ENCODE data around the gene NR2F1-AS1. TPM values are rescaled to one million over a fixed set of nuclear protein-coding genes. Genes with fewer than 3 reads are reported as not detected.

NR2F1-AS1 gene
- total RNA-seq, 1 experiment from 2014 or later, result 24.1 TPM

- H3K4me3 ChIP-seq (ENCODE audit: low read length), result peak within 1 kb of the TSS; percentile 86
- CTCF ChIA-PET, result interaction anchor here (0.6 to 1.9 kb wide), 11 partner anchors 15 to 1706 kb away, joined by 3 to 15 read pairs (median 4); no protein-coding TSS in a partner anchor
- H3K4me2 ChIP-seq (ENCODE audit: low read length), result peak within 1 kb of the TSS; percentile 91
- peak within 1 kb of the TSS; percentile 67 for H2AFZ ChIP-seq (ENCODE audit: low read length)
- peaks cover 74% of the 10 kb centered on the region for H3K79me2 ChIP-seq (ENCODE audit: low read length)
- intact Hi-C loops (cut with micrococcal nuclease), result loop anchor here (1.0 to 10.0 kb wide), 14 partner anchors 24 to 1030 kb away; no protein-coding TSS in a partner anchor
- peak within 1 kb of the TSS; percentile 89 for H3K9ac ChIP-seq (ENCODE audit: low read length)
- H3K9me2 ChIP-seq (replicated peaks; ENCODE audit: low read length), result no peaks in the 10 kb centered on the region
- H3K27ac ChIP-seq (ENCODE audit: low read length), result peak within 1 kb of the TSS; percentile 70
- H3K4me1 ChIP-seq (ENCODE audit: insufficient read depth, low read length), result peaks cover 20% of the 10 kb centered on the region
- H3F3A ChIP-seq (ENCODE audit: low read length, unreplicated experiment), result no peaks in the 10 kb centered on the region
- ATAC-seq (peak; percentile 50), DNase-seq (peak; percentile 98)
- POLR2A ChIA-PET (ENCODE audit: unreplicated experiment), result interaction anchor here (0.6 to 1.0 kb wide), 10 partner anchors 19 to 894 kb away, joined by 3 to 10 read pairs (median 4); no protein-coding TSS in a partner anchor
- peaks cover 17% of the 10 kb centered on the region for H4K20me1 ChIP-seq (ENCODE audit: low read length)
- H3K36me3 ChIP-seq (ENCODE audit: low read depth, low read length), result peaks cover 7% of the 10 kb centered on the region
- no peak for TF ChIP-seq EZH2 (IDR thresholded peaks at IDR 0.05; ENCODE audit: low read length, unreplicated experiment)
- TF ChIP-seq EZH2phosphoT487 (IDR thresholded peaks at IDR 0.05; ENCODE audit: borderline replicate concordance, low read length), result no peak
- no peak for TF ChIP-seq CTCF (conservative IDR thresholded peaks at IDR 0.05; ENCODE audit: low read depth, low read length)
- H3K27me3 ChIP-seq (ENCODE audit: low read length), result no peaks in the 10 kb centered on the region
- BruUV-seq (replicated peaks), result no TSS peak
- no peaks in the 10 kb centered on the region for H3K9me3 ChIP-seq (ENCODE audit: low read length)
Measured at GRCh38 chr5:93582677-93583438, 1.8 kb upstream of the NR2F1-AS1 start, which contains the start of gene NR2F1. Gene NR2F1 (plus strand): TSS chr5:93583222. CDS start chr5:93585024, 1,802 bp downstream.

GRCh38 chr5:93582167-93582462 lies 1.1 kb upstream of the NR2F1-AS1 start:
- Histone ChIP-seq H2AFZ (ENCODE audit: low read length) (peak overlapping the region; percentile 67), H3K4me1 (ENCODE audit: insufficient read depth, low read length) (peaks cover 20% of the 10 kb centered on the region), H3F3A (ENCODE audit: low read length, unreplicated experiment) (no peaks in the 10 kb centered on the region), H3K9ac (ENCODE audit: low read length) (peak overlapping the region; percentile 89), H3K4me3 (ENCODE audit: low read length) (peak overlapping the region; percentile 86), H4K20me1 (ENCODE audit: low read length) (peaks cover 10% of the 10 kb centered on the region), H3K4me2 (ENCODE audit: low read length) (peak overlapping the region; percentile 91), H3K79me2 (ENCODE audit: low read length) (peaks cover 74% of the 10 kb centered on the region), H3K27me3 (ENCODE audit: low read length) (no peaks in the 10 kb centered on the region), H3K9me3 (ENCODE audit: low read length) (no peaks in the 10 kb centered on the region), H3K9me2 (replicated peaks; ENCODE audit: low read length) (no peaks in the 10 kb centered on the region), H3K27ac (ENCODE audit: low read length) (peak overlapping the region; percentile 70), H3K36me3 (ENCODE audit: low read depth, low read length) (0 out of 2 replicates have a peak, but pooled peaks cover 3% of the 10 kb centered on the region)
- DNase-seq, result no peak
- ChIA-PET CTCF (interaction anchor here (0.6 to 1.9 kb wide), 3 partner anchors 15 to 219 kb away, joined by 6 to 13 read pairs (median 8); no protein-coding TSS in a partner anchor), POLR2A (ENCODE audit: unreplicated experiment) (interaction anchor here (0.8 kb wide), 1 partner anchor 25 kb away, joined by 6 read pairs; no protein-coding TSS in a partner anchor)
- BruUV-seq (replicated peaks), result no TSS peak
- TF ChIP-seq CTCF (conservative IDR thresholded peaks at IDR 0.05; ENCODE audit: low read depth, low read length) (no peak), EZH2phosphoT487 (IDR thresholded peaks at IDR 0.05; ENCODE audit: borderline replicate concordance, low read length) (no peak), EZH2 (IDR thresholded peaks at IDR 0.05; ENCODE audit: low read length, unreplicated experiment) (no peak)
- ATAC-seq, result no peak
- intact Hi-C loops (cut with micrococcal nuclease), result loop anchor here (1.0 to 10.0 kb wide), 12 partner anchors 25 to 1029 kb away; no protein-coding TSS in a partner anchor

All from PC-3 (cell line).